GM20000 (cell line): ENCODE results near the gene IFI27L2.

Experiments used
- DNase-seq: peaks from one replicate; pipeline ENCODE4 v3.0.0; 2012; ENCODE audit warnings: low spot score
- CTCF ChIP-seq: IDR thresholded peaks from 2 replicates; pipeline ENCODE4 v1.5.1; 2012; ENCODE audit warnings: mild to moderate bottlenecking, control low read depth; ENCODE audit errors: extremely low read depth, missing control alignments

The IFI27L2 gene

GRCh38 chr14:94113073-94113472 is 16.3 kb downstream of the IFI27L2 start:
- no peak for TF ChIP-seq CTCF
- DNase-seq, result no peak

- no peak for TF ChIP-seq CTCF
- DNase-seq, result no peak
Observed at GRCh38 chr14:94112513-94113063, 16.8 kb downstream of the IFI27L2 start.

DNA sequence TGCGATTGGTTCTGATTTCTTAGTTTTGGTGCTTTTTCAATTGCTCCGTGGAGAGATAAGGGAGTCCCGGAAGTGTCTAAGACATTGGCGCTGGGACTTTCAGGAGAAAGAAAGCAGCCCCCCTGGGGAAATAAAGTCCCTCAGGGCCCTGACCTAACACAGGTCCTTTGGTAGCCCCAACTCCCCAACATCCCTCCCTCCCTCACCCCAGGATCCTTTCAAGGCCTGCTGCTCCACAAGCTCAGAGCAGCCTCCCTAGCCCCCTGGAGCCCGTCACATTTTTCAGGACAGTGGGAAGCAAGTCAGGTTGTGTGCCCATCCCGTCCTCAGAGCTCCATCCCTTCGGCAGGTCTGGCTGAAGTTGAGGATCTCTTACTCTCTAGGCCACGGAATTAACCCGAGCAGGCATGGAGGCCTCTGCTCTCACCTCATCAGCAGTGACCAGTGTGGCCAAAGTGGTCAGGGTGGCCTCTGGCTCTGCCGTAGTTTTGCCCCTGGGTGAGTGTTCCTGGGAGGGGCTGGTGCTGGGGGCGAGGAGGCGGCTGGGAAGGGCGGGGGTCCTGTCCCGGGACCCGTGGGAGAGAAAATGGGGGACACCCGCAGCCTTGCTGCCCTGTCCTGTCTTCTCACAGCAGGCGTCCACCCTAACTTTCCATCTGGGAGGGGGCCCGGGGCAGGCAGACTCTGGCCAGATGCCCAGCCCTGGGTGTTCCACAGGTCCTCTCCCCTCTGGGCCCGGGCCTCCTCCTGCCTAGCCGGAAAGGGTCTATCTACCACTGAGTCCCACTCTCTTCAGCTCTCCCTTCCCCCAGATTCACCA is 17.9 kb downstream of the IFI27L2 start:
- no peak for DNase-seq
- no peak for TF ChIP-seq CTCF

GRCh38 chr14:94110552-94111181 is 18.7 kb downstream of the IFI27L2 start, which contains the start of gene IFI27:
Gene IFI27, plus strand, starts transcription at chr14:94110736.
- no peak for DNase-seq
- TF ChIP-seq CTCF, result no peak

DNA sequence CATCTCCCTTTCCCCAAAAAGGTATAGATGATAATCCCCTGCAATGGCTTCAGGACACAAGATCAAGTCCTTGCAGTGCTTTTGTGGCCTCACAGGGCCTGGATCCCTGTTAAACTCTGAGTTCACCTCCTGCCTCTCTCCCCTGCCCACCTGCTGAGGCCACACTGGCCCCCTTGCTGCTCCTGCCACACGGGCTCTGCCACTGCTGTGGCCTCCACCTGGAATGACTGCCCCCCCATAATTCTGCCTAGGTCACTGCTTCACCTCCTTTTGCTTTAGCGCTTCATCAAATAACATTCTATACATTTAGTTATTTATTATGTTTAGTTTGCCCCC is 19.5 kb downstream of the IFI27L2 start:
- no peak for DNase-seq
- TF ChIP-seq CTCF, result no peak

DNA sequence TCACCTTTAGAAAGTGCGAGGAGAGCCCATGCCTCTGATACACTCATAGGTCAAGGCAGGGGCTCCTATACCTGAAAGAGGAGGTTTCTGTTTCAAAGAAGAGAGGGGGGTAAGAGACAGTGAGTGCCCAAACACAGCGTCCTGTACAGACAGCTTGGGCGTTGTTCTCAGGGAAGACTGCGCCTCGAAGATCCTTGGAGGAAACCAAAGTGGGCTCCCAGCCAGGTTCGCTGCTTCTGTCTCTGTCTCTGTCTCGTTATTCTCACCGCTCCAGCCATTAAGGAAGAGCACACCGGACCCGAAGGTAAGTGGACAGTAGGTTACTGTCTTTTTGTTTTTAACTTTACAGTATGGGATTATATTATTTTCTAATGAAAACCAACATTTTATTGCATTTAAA is 24.7 kb downstream of the IFI27L2 start:
- DNase-seq, result no peak
- no peak for TF ChIP-seq CTCF

DNA sequence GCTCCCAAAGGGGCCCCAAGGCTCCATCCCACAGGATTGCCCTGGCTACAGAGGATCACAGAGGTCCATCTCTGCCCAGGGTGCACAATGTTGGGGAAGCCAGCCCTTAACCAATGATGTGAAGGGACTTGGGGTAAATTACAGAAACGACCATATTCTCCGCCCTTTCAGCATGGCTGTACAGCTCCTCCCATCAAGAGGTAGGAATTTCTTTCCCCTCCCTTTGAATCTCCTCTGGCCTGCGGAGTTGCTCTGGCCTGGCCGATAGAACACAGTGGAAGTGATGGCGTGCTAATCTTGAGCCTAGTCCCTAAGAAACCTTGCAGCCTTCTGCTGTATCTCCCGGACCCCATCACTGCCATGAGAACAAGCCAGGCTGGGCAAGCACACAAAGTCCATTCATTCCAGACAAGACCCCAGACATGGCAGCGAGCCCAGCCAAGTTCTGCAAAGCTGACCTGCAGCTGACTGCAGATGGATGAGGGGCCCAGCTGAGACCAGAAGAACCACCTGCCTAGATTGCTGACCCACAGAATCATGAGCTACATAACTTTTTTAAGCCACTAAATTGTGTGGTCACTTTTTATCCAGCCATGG is 25.8 kb downstream of the IFI27L2 start:
- no peak for DNase-seq
- no peak for TF ChIP-seq CTCF
